Nephron (organoid): ENCODE data around the gene SET.

Experiments
- H3K27ac Mint-ChIP-seq, 3 experiments: 2 replicates each; pipeline ENCODE4 v1.8.0; 2020; ENCODE audit warnings: mixed read lengths in 3 of 3, mild to moderate bottlenecking in 2 of 3, moderate library complexity in 1 of 3
- H3K27me3 Mint-ChIP-seq: 2 replicates; pipeline ENCODE4 v1.8.0; 2021; ENCODE audit warnings: low read depth, mild to moderate bottlenecking, moderate library complexity, mixed read lengths
- H3K36me3 Mint-ChIP-seq: 2 replicates; pipeline ENCODE4 v1.8.0; 2020; ENCODE audit warnings: low read depth, mixed read lengths
- H3K4me1 Mint-ChIP-seq: 2 replicates; pipeline ENCODE4 v1.8.0; 2020; ENCODE audit warnings: mixed read lengths
- H3K4me3 Mint-ChIP-seq, 3 experiments: 2 replicates each; pipeline ENCODE4 v1.8.0; 2020; ENCODE audit warnings: mild to moderate bottlenecking in 3 of 3, mixed read lengths in 3 of 3, moderate library complexity in 2 of 3
- H3K9me3 Mint-ChIP-seq: 2 replicates; pipeline ENCODE4 v1.8.0; 2020; ENCODE audit warnings: mixed read lengths
- TF ChIP-seq, protein P1 (sequence below), 3 experiments: fragments of 200-600 bp; sonication (generic); IDR thresholded peaks; one replicate each; pipeline ENCODE4 v1.5.0; 2021; ENCODE audit warnings: antibody characterized with exemption in 3 of 3; ENCODE audit not compliant: unreplicated experiment in 3 of 3

SET gene

DNA sequence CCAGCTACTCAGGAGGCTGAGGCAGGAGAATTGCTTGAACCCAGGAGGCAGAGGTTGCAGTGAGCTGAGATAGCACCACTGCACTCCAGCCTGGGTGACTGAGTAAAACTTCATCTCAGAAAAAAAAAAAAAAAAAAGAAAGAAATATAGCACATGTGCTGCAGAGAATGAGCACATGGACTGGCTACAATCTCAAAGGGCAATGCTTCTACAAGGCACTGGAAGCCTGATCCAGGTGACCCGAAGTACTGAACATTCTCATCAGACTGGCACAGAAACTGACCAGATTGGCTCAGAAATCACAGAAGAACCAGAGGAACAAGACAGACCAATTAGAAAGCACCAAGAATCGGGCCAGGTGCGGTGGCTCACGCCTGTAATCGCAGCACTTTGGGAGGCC is 37.2 kb upstream of the SET start:
- Mint-ChIP-seq H3K36me3 (no peaks in the 10 kb centered on the region), H3K4me3 (peak overlapping the region; percentile 15 to 64 (median 34)), H3K27ac (peak overlapping the region in 2 of 3 experiments; percentile 60 to 77), H3K9me3 (no peaks in the 10 kb centered on the region), H3K27me3 (no peaks in the 10 kb centered on the region), H3K4me1 (peaks cover 8% of the 10 kb centered on the region)
- TF ChIP-seq, protein P1, sequence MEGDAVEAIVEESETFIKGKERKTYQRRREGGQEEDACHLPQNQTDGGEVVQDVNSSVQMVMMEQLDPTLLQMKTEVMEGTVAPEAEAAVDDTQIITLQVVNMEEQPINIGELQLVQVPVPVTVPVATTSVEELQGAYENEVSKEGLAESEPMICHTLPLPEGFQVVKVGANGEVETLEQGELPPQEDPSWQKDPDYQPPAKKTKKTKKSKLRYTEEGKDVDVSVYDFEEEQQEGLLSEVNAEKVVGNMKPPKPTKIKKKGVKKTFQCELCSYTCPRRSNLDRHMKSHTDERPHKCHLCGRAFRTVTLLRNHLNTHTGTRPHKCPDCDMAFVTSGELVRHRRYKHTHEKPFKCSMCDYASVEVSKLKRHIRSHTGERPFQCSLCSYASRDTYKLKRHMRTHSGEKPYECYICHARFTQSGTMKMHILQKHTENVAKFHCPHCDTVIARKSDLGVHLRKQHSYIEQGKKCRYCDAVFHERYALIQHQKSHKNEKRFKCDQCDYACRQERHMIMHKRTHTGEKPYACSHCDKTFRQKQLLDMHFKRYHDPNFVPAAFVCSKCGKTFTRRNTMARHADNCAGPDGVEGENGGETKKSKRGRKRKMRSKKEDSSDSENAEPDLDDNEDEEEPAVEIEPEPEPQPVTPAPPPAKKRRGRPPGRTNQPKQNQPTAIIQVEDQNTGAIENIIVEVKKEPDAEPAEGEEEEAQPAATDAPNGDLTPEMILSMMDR (IDR thresholded peaks at IDR 0.05; ENCODE audit: unreplicated experiment in 3 of 3), result no peak

DNA sequence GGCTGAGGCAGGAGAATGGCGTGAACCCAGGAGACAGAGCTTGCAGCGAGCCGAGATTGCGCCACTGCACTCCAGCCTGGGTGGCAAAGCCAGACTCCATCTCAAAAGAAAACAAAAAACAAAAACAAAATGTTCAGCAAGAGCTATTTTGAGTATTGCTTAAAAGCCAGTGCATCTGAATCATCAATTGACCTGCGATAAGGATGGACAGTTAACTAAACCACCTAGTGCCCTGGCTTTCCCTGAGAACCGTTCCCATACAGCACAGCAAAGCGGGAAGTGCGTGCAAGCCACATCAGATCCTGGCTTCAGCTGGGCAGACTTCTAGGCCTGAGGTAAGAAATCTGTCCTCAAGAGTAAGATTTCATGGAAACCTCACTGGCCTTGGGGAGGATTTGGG is 35.1 kb upstream of the SET start:
- Mint-ChIP-seq H3K4me1 (peaks cover 9% of the 10 kb centered on the region), H3K4me3 (peak overlapping the region; percentile 33 to 71 (median 58)), H3K36me3 (no peaks in the 10 kb centered on the region), H3K27me3 (no peaks in the 10 kb centered on the region), H3K27ac (peak overlapping the region in 2 of 3 experiments; percentile 24 to 73), H3K9me3 (no peaks in the 10 kb centered on the region)
- TF ChIP-seq, protein P1 (IDR thresholded peaks at IDR 0.05; ENCODE audit: unreplicated experiment in 3 of 3), result no peak

DNA sequence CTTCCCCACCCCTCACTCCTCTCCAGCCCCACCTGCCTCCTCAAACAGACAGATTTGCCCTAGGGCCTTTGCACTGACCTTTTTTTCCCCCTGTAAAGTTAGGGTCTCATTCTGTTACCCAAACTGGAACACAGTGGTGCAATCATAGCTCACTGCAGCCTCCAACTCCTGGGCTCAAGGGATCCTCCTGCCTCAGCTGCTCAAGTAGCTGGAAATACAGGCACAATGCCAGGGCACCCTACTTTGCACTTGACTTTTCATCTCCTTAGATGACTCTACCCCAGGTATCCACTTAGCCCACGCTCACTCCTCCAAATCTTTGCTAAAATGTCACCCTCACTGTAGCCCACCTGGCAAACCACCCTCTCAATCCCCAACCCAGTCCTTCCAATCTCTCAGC is 34.5 kb upstream of the SET start:
- H3K4me3 Mint-ChIP-seq, result peak overlapping the region; percentile 46 to 71 (median 58)
- H3K9me3 Mint-ChIP-seq, result no peaks in the 10 kb centered on the region
- no peaks in the 10 kb centered on the region for H3K36me3 Mint-ChIP-seq
- H3K4me1 Mint-ChIP-seq, result peaks cover 6% of the 10 kb centered on the region
- no peaks in the 10 kb centered on the region for H3K27me3 Mint-ChIP-seq
- H3K27ac Mint-ChIP-seq, result peak overlapping the region; percentile 12 to 73 (median 24)
- TF ChIP-seq, protein P1 (IDR thresholded peaks at IDR 0.05; ENCODE audit: unreplicated experiment in 3 of 3), result no peak

DNA sequence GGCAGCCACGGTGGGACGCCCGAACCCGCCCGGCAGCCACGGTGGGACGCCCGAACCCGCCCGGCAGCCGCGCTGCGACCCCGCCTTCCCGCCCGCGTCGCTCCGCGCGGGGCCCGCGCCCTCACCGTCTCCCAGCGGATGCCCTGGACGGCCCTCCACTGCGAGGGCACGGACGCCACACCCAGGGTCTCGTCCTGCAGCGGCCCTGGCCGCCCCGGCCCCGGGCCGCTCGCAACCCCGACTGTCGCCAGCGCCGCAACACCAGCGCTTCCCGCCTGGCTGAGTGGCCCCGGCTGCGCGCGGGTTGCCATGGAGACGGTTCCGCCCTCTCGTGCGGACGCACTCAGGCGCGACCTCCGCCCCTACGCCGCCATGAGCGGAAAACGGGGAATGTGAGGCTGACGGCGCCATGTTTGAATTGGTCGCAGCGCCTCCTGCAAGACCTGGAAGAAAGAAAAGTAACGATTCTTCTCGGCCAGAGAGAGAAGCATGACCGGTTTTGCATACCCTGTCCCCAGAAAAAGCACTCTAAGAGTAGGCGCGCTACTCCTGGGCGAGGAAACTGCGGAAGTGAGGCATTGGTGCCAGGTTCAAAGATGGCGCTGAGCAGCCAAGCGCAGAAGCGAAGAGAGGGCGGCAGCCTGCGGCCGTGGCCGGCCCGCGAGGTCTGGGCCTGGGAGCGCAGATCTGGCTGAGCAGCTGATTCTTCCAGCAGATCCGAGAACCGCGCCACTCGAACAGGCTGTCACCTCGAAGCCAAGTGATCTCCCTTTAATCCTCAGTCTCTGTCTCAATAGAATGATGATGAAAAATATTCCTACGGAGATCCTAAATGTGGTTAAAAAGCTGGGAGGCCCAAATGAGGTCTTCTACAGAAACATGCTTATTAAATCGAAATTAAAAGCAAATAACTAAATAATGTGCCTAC is 32.3 kb upstream of the SET start, which contains the start of gene DYNC2I2:
DYNC2I2 (minus strand) TSS at position 432 of the 928 bp plus-strand sequence; CDS start at position 311, 121 bp downstream.
- Mint-ChIP-seq H3K4me1 (peaks cover 6% of the 10 kb centered on the region), H3K4me3 (peak within 1 kb of the TSS; percentile 89 to 95 (median 92)), H3K36me3 (no peaks in the 10 kb centered on the region), H3K9me3 (no peaks in the 10 kb centered on the region), H3K27ac (peak within 1 kb of the TSS; percentile 100), H3K27me3 (no peaks in the 10 kb centered on the region)
- TF ChIP-seq, protein P1 (IDR thresholded peaks at IDR 0.05; ENCODE audit: unreplicated experiment in 3 of 3), result no peak

DNA sequence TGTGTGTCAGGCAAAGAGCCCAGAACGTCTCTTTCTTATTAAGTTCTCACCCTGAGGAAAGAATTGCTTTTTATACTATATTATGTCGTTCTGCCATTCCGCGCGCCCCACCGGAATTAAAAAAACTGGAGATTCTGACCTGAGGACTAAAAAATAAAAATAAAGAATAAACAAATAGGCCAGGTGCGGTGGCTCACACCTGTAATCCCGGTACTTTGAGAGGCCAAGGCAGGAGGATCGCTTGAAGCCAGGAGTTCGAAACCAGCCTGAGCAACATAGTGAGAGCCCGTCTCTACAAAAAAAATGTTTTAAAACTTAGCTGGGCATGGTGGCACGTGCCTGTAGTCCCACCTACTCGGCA is 31.7 kb upstream of the SET start:
- Mint-ChIP-seq H3K4me3 (peak overlapping the region; percentile 89 to 95 (median 92)), H3K27me3 (no peaks in the 10 kb centered on the region), H3K4me1 (peaks cover 6% of the 10 kb centered on the region), H3K36me3 (no peaks in the 10 kb centered on the region), H3K9me3 (no peaks in the 10 kb centered on the region), H3K27ac (peak overlapping the region; percentile 100)
- TF ChIP-seq, protein P1 (IDR thresholded peaks at IDR 0.05; ENCODE audit: unreplicated experiment in 3 of 3), result no peak
